Lung (tissue), 12 donors: Measurements from ENCODE around the gene SLC28A1. TPM values are rescaled to one million over a fixed set of nuclear protein-coding genes. Genes with fewer than 3 reads are reported as not detected.

Source experiments
- ATAC-seq: fragments of 200-7000 bp; cut with Tn5 transposase; one replicate; pipeline ENCODE4 v1.9.1; 2020; ENCODE audit warnings: moderate number of reproducible peaks; ENCODE audit not compliant: insufficient read depth, low FRiP score
- DNase-seq, 3 donors: peaks; one replicate each; pipeline ENCODE4 v3.0.0-alpha.2; 2013 to 2017
- H3K27ac ChIP-seq, 2 donors: one replicate each; pipeline ENCODE4 v1.5.1; 2013; ENCODE audit warnings: mild to moderate bottlenecking in 2 of 2, moderate library complexity in 2 of 2, control low read depth in 1 of 2, inconsistent platforms in 1 of 2, low read depth in 1 of 2, low read length in 1 of 2
- H3K27me3 ChIP-seq, 3 donors: one replicate each; pipeline ENCODE4 v1.5.1; 2013; ENCODE audit warnings: low read length in 2 of 3; ENCODE audit not compliant: control insufficient read depth in 3 of 3, insufficient read depth in 3 of 3
- H3K36me3 ChIP-seq, 4 donors: one replicate each; pipeline ENCODE4 v1.5.1; 2013; ENCODE audit warnings: low read length in 4 of 4, mild to moderate bottlenecking in 1 of 4, moderate library complexity in 1 of 4; ENCODE audit not compliant: control insufficient read depth in 4 of 4, insufficient read depth in 4 of 4
- H3K4me1 ChIP-seq, 5 donors: one replicate each; pipeline ENCODE4 v1.5.1; 2013; ENCODE audit warnings: low read length in 5 of 5, mild to moderate bottlenecking in 2 of 5, moderate library complexity in 1 of 5; ENCODE audit not compliant: control insufficient read depth in 5 of 5, insufficient read depth in 5 of 5
- H3K4me3 ChIP-seq: one replicate; pipeline ENCODE4 v1.5.1; 2013; ENCODE audit warnings: mild to moderate bottlenecking, control low read depth, moderate library complexity
- H3K9ac ChIP-seq, 2 donors: one replicate each; pipeline ENCODE4 v1.5.1; 2013; ENCODE audit warnings: low read length in 2 of 2, control low read depth in 1 of 2; ENCODE audit not compliant: insufficient read depth in 1 of 2
- H3K9me3 ChIP-seq, 4 donors: one replicate each; pipeline ENCODE4 v1.5.1; 2013; ENCODE audit warnings: low read length in 3 of 4, mild to moderate bottlenecking in 1 of 4, moderate library complexity in 1 of 4; ENCODE audit not compliant: control insufficient read depth in 4 of 4, insufficient read depth in 3 of 4
- WGBS, 2 donors: extraction: QIAGEN DNeasy Blood & Tissue Kit; methylation state at CpG; one replicate each; pipeline ENCODE4 v1.1.7; 2013; 5-methylcytosine and 5-hydroxymethylcytosine counted together
- polyA plus RNA-seq, 2 donors: library from polyadenylated mRNA; stranded (reverse); fragments of 200-250 nt; gene quantifications; one replicate each; pipeline ENCODE4 v1.2.1, GENCODE V29; 2013
- total RNA-seq, 2 donors: library from RNA; depleted of rRNA in 1 of 2; stranded (reverse); fragments of >200 nt in 1 of 2; gene quantifications; one replicate each; pipeline ENCODE4 v1.2.1, GENCODE V29; 2014 to 2021
- TF ChIP-seq, protein P1 (sequence below): IDR thresholded peaks from 2 replicates; pipeline ENCODE4 v1.5.1; 2012; ENCODE audit warnings: mild to moderate bottlenecking; ENCODE audit errors: control extremely low read depth, extremely low read depth
- donor health status: control.
- donor health status: control.
- donor health status: Bipolar disorder and iron deficiency.
- donor health status: healthy.
- donor health status: DM: yes; HTN: yes; CAD: no.

Gene SLC28A1
- total and polyA plus RNA-seq, 4 donors = 0.06 TPM; not detected in 3

DNA sequence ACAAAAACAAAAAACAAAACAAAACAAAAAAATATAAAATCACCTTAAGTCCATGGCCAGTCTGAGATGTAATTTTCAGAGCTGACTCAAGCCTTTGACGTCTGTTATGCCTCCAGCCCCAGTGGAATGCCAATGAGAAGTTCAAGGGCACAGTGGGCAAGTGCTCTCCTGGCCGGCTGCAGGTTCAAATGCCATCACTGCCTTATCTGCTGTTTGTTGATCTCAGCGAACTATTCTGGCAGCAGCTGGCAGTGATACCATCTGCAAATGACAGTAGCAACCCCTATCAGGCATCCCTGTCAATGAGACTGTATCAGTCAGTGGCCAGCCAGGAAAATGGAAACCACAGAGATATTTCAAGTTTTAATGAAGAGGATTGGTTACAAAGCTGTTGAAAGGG, 86.4 kb downstream of the SLC28A1 start:
- Histone ChIP-seq H3K9me3 (no peaks in the 10 kb centered on the region), H3K27me3 (no peaks in the 10 kb centered on the region), H3K4me3 (no peak overlapping the region), H3K27ac (no peak overlapping the region), H3K4me1 (no peaks in the 10 kb centered on the region), H3K36me3 (no peaks in the 10 kb centered on the region), H3K9ac (no peak overlapping the region)
- no peak for ATAC-seq
- TF ChIP-seq, protein P1, sequence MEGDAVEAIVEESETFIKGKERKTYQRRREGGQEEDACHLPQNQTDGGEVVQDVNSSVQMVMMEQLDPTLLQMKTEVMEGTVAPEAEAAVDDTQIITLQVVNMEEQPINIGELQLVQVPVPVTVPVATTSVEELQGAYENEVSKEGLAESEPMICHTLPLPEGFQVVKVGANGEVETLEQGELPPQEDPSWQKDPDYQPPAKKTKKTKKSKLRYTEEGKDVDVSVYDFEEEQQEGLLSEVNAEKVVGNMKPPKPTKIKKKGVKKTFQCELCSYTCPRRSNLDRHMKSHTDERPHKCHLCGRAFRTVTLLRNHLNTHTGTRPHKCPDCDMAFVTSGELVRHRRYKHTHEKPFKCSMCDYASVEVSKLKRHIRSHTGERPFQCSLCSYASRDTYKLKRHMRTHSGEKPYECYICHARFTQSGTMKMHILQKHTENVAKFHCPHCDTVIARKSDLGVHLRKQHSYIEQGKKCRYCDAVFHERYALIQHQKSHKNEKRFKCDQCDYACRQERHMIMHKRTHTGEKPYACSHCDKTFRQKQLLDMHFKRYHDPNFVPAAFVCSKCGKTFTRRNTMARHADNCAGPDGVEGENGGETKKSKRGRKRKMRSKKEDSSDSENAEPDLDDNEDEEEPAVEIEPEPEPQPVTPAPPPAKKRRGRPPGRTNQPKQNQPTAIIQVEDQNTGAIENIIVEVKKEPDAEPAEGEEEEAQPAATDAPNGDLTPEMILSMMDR = no peak
- WGBS, 2 donors = 69 to 86% methylated on average over 3 of the region's 3 CpGs
- DNase-seq = no peak

DNA sequence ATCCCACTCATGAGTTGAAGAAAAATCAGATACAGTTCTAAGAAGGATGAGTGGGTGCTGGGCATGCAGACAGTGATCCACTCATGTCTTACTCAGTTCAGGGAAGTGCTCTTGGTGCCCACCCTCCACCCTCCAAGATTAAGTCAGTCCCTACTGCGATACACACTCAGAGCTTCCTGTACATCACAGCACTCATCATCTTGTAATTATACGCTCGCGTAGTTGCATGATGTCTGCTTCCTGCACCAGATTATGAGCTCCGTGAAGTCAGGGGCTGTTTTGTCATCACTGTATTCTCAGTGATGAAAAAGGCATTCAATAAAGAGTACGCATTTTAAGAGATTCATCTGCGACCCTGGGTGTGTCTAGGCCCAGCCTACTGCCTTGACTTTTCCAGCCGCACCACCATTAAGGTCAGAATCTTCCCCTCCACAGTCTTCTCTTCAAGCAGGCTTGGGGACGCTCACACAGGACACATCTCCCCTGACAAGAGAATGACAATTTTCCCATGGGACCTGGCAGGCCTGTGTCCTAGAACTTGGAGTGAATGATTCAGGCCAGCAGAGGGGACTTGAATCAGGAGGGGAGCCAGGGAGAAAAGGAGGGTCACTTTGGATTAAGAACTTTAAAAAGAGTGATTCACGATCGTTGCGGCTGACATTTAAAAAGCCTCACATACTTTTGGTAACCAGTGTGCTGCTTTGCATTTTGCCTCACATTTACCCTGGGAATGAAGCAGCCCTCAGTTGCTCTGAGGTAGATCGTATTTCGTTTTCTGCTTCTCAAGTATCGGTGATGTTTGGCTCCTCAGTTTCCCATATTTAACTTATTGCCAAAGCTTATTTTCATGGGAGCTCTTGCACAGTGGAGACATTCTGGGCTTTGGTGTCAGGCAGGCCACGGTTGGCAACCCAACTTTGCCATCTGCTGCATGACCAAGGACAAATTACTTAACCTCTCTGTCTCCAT, 89.3 kb downstream of the SLC28A1 start:
- ATAC-seq (no peak), DNase-seq (no peak)
- H3K9me3 ChIP-seq = no peaks in the 10 kb centered on the region
- H3K27me3 ChIP-seq = peaks cover 0 to 2% (median 0%) of the 10 kb centered on the region in 3 donors
- no peak overlapping the region for H3K27ac ChIP-seq
- no peak overlapping the region for H3K9ac ChIP-seq
- H3K4me3 ChIP-seq = no peak overlapping the region
- no peaks in the 10 kb centered on the region for H3K36me3 ChIP-seq
- 84 to 85% methylated on average over 16 of the region's 16 CpGs for WGBS, 2 donors
- TF ChIP-seq, protein P1 = no peak
- no peaks in the 10 kb centered on the region for H3K4me1 ChIP-seq

DNA sequence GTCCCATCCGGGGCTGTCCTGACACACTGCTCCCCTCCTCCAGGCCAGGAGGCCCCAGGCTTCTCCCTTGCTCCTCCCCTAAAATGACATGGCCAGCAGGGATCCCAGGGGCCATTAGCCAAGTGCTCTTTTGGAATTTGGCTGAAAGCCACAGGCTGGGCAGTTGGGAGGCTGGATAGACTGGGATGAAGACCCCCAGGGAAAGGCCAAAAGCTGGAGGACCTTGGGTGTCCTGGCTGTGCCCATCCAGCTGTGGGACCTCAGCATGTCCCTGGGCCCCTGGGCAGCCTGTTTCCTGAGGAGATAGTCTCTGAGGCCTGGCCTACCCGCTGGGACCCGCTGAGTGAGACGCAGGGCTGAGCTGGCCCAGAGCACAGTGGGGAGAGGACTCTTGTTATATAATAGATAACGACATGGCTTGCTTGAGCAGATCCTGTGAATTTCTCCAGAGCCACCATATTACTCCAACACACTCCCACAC, 91.4 kb downstream of the SLC28A1 start:
- 88 to 94% methylated on average over 5 of the region's 5 CpGs for WGBS, 2 donors

More for the DNA sequence above, 91.4 kb downstream of the SLC28A1 start:
- Histone ChIP-seq H3K27me3 (peaks cover 0 to 2% (median 0%) of the 10 kb centered on the region in 3 donors), H3K4me3 (no peak overlapping the region), H3K9ac (no peak overlapping the region), H3K4me1 (peaks cover 0 to 9% (median 0%) of the 10 kb centered on the region in 5 donors), H3K36me3 (no peaks in the 10 kb centered on the region), H3K27ac (no peak overlapping the region), H3K9me3 (no peaks in the 10 kb centered on the region)
- ATAC-seq = no peak
- TF ChIP-seq, protein P1 = no peak
- DNase-seq = no peak
